Measurements from ENCODE around the gene LGALSL.

- TF ChIP-seq TSHZ2 (CRISPR knock-in tag; IDR thresholded peaks at IDR 0.05), result no peak
- TF ChIP-seq SNAI2 (CRISPR knock-in tag; IDR thresholded peaks at IDR 0.05), result no peak
- TF ChIP-seq ZFP30 (CRISPR knock-in tag; IDR thresholded peaks at IDR 0.05), result no peak
- TF ChIP-seq ZNF70 (CRISPR knock-in tag; IDR thresholded peaks at IDR 0.05), result no peak
- TF ChIP-seq OSR1 (CRISPR knock-in tag; IDR thresholded peaks at IDR 0.05), result no peak
- no peak for TF ChIP-seq ISL1 (CRISPR knock-in tag; IDR thresholded peaks at IDR 0.05)
- TF ChIP-seq RARB (CRISPR knock-in tag; IDR thresholded peaks at IDR 0.05), result no peak
- TF ChIP-seq PPARA (CRISPR knock-in tag; IDR thresholded peaks at IDR 0.05; ENCODE audit: borderline replicate concordance), result no peak
These were observed 25.5 kb downstream of the LGALSL start for GRCh38 chr2:64479259-64480117.
